GM12872 (cell line): Measurements from ENCODE around the gene YIPF7.

ENCODE experiments used
- TF ChIP-seq, protein P1 (sequence below): IDR thresholded peaks from 3 replicates; pipeline ENCODE4 v1.5.1; 2011; ENCODE audit warnings: low read depth, mild to moderate bottlenecking, low read length, moderate library complexity; ENCODE audit not compliant: insufficient read depth

YIPF7 gene

DNA sequence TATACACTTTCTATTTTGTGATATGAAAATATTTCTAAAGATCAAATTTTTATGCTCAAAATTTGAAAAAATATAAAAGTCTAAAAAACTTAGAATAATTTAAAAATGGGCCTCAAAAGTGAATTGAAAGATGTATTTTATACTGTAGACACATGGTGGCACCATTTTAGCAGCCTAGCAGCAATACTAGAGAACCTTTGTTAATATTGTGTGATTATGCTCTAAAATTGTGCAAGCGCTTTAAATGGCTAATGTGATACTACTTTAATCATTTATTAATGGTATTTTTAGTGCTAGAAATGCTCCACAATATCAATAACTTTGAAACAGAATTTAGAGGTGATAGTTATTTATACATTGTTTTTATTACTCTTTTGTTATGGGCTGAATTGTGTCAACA is 23.0 kb upstream of the YIPF7 start:
- TF ChIP-seq, protein P1, sequence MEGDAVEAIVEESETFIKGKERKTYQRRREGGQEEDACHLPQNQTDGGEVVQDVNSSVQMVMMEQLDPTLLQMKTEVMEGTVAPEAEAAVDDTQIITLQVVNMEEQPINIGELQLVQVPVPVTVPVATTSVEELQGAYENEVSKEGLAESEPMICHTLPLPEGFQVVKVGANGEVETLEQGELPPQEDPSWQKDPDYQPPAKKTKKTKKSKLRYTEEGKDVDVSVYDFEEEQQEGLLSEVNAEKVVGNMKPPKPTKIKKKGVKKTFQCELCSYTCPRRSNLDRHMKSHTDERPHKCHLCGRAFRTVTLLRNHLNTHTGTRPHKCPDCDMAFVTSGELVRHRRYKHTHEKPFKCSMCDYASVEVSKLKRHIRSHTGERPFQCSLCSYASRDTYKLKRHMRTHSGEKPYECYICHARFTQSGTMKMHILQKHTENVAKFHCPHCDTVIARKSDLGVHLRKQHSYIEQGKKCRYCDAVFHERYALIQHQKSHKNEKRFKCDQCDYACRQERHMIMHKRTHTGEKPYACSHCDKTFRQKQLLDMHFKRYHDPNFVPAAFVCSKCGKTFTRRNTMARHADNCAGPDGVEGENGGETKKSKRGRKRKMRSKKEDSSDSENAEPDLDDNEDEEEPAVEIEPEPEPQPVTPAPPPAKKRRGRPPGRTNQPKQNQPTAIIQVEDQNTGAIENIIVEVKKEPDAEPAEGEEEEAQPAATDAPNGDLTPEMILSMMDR, result no peak

DNA sequence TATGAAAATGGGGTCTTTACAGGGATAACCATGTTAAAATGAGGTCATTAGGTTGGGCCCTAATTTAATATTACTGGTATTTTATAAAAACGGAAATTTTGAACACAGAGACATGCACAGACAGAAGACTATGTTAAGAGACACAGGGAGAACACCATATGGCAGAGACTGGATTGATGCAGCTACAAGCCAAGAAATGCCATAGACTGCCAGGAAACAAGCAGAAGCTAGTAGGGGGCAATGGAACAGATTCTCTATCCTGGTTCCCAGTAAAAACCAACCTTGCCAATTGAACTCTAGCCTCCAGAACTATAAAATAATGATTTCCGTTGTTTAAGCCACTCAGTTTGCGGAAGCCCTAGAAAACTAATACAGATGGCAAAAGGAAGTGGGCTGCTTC is 20.2 kb upstream of the YIPF7 start:
- TF ChIP-seq, protein P1, result no peak

DNA sequence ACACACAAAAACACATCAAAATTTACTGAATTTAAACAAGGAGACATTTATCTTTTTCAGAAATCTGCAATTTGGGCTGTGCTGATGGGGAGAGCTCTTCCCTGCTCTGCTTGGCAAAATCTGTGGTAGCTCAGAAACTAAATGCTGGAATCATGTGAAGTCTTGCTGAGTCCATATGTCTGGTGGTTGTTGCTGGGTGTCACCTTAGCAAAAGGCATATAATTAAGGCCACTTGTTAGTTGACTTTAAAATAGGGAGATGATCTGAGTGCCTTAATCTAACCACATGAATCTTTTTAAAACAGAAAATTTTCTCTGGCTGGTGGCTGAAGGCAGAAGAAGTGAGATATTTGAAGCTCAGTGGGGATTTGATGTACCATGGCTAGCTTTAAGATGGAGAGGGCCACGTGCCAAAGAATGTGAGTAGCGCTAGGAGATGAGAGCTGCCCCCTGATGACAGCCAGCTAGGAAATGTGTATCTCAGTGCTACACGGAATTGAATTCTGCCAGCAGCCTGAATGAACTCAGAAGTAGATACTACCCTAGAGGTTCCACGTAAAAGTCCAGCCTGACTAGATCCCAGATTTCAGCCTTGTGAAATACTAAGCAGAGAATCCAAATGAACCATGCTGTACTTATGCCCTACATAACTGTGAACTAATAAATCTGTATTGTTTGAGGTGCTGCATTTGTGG is 19.2 kb upstream of the YIPF7 start:
- TF ChIP-seq, protein P1, result no peak

DNA sequence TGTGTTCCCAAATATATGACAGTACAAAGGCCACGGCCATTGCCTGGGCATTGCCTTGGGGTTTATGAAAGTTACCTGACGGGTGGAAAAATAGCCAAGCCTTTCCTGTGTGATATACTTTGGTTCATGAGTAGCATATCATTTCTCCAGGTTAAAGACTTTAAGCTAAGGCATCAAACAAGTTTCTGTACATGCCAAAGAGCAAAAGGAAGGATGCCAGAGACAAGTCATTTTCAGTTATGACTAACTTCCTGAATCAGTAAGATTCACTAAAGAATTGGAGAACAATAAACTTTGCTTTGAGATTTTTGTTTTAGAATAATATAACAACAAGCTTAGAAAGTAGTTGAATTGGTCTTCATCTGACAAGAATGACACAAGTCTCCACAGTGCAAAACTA is 17.1 kb upstream of the YIPF7 start:
- TF ChIP-seq, protein P1, result no peak

DNA sequence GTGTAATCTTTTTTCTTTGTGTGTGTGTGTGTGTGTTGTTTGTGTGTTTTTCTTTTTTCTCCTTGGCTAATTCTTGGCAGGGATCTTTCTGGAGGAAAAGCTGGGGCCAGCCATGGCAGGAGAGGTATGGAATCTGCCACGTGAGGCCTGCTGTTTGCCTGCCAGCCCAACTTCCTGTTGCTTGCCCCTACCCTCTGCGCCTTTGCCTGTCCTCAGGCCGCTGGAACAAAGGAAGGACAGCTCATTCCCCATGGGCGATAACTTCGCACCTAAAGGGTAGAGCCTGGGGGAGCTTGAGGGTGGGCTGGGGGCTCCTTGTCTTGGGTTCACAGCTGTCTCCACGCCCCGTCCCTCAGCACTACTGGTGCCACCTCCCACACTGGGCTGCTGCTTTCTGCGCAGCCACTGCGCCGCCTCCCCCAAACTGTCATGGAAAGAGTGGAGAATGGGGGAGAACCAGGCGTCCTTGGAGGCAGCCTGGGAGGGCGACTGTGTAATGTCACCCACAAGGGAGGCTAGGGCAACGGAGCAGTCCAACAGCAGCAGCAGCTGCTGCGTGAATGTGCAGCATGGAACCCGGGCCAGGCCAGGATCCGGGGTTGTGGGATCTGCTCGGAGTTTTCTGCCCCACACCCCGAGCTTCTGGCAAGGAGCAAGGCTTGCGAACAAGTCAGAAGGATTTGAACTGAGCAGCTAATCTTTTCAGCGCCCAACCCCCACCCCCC is 12.3 kb upstream of the YIPF7 start:
- TF ChIP-seq, protein P1, result no peak

DNA sequence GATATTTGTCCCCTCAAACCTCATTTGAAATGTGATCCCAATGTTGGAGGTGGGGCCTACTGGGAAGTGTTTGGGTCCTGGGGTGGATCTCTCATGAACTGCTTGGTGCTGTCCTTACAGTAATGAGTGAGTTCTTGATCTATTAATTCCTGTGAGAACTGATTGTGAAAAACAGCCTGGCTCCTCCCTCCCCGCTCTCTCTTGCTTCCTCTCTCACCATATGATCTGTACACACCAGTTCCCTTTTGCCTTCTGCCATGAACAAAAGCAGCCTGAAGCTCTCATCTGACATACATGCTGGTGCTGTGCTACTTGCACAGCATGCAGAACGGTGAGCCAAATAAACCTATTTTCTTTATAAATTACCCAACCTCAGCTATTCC is 11.2 kb upstream of the YIPF7 start:
- TF ChIP-seq, protein P1, result no peak

DNA sequence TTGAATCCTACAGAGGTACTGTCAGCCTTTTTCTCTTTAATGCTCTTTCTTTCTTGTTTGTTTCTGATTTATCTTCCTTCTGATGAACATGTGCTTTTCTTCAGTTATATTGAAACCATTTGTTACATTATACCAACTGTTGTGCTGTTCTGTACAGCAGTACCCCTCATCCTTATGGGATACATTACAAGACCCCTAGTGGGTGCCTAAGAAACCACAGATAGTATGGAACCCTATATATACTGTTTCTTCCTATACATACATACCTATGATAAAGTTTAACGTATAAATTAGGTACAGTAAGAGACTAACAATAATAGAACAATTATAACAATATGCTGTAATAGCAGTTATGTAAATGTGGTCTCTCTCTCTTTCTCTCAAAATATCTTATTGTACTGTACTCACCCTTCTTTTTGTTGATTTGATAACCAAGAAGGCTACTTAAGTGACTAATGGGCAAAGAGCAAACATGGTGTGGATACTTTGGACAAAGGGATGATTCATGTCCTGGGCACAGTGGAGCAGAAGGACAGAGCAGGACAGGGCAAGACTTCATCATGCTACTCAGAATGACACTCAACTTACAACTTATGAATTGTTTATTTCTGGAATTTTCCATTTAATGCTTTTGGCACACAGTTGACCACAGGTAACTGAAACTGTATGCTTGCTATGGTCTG is 10.7 kb upstream of the YIPF7 start:
- TF ChIP-seq, protein P1, result no peak
